GM19099 (cell line): Measurements from ENCODE around the gene FRMD5.

Experiments used
- POLR2A ChIP-seq: IDR thresholded peaks from 3 replicates; pipeline ENCODE4 v1.6.1; 2011; ENCODE audit warnings: low read depth; ENCODE audit not compliant: insufficient read length; ENCODE audit errors: extremely low read depth

Gene FRMD5

DNA sequence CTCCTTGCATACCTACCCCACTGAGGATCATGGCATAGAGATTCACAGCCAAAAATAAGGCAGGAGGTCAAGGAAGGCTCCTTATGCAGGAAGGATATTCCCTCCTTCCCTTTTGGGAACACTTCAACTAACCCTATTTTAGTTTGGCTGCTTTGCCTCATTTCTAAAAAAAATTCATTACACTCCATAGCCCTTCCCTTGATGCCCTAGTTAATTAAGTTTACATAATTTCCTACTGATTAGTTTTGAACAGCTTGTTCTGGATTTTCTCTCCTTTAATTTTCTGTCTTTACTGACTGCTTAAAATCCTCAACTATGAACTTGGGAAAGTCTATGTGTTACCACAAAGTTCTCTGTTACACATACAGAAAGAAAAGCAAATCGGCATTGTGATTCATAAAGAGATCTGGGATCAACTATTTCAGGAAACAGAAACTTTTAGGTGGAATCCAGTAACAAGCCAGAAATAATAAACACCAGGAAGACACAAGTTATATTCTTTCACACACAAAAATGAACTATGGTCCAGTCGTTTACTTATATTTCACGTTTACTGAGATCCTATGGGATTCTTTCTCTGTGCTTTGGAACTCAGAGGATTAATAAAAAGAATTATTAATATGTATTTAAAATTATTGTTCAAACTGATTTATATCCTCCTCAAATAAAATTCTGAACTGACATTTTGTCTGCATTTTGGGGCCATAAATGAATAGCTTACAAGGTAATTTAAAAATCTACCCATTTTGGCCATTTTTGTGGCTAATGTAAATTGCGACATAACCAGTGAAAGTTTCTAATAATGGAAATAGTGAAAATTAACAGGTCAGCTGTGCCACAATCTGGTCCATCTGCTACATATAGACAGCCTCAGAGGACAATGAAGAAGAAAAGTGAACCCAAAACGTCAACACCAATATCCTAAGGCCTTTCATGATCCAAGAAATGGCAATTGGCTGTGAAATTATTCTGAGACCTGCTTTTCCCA lies 113.8 kb downstream of the FRMD5 start:
- no peak for TF ChIP-seq POLR2A

DNA sequence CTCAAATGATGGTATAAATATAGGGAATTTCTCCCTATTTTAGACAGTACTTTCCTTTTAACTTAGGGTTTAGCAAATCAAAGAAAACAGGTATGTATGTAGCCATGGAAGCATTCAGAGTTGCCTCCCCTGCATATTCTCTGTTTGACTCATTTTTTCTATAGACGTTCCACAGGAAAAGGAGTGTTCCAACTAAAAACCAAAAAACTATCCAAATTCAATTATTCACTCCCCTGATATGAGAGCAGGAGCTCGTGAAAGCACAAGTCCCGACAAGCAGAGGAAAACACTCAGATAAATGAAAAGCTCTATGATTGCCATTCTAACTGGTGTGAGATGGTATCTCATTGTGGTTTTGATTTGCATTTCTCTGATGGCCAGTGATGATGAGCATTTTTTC lies 119.5 kb downstream of the FRMD5 start:
- no peak for TF ChIP-seq POLR2A

DNA sequence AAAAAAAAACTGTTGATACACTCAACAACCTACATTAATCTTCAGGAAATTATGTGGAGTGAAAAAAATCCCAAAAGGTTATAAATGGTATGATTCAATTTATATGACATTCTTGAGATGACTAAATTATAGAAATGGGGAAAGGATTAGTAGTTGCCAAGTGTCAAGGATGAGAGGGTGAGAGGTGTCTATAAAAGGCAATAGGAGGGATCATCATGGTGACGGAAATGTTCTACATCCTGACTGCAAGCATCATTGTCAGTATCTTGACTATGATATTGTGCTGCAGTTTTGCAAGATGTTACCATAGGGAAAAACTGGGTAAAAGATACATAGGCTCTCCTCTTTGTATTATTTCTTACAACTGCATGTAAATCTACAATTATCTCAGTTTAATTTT lies 125.6 kb downstream of the FRMD5 start:
- TF ChIP-seq POLR2A, result no peak

DNA sequence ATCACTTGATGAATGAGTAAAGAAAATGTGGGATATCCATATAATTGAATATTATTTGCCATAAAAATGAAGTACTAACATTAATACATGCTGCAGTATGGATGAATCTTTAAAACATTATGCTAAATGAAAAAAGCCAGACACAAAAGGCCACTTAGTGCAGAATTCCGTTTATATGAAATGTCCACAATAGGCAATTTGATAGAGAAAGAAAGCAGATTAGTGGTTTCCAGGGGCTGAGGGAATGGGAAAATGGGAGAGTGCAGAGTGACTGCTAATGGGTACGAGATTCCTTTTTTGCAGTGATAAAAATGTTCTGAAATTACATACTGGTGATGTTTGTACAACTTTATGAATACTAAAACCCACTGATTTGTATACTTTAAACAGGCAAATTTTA lies 126.7 kb downstream of the FRMD5 start:
- no peak for TF ChIP-seq POLR2A

DNA sequence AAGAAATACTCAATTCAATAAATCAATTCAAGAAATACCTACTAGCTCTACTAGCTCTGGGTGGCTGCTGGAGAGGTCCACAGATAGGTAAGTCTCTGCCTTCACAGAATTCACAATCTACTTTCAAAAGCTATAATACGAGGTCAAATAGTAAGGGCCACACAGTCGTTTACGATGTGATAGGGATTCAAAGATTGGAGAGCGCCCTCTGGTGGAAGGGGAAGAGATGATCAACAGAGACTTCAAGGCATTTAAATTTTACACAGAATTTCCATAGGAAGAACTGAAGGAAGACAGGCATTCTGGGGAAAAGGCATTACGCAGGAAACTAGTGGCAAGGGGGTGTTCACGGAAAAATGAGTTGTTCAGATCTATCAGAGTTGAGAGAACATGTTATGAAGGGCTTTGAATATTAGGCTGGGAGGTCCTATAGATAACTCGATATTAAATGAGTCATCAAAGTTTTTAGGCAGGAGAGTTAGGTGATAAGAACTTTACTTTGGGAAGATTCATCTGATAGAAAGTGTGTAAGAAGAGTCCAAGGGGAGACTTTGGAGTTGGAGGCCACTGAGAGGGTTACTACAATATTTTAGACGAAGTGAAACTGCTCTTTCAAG lies 128.8 kb downstream of the FRMD5 start:
- TF ChIP-seq POLR2A, result no peak

DNA sequence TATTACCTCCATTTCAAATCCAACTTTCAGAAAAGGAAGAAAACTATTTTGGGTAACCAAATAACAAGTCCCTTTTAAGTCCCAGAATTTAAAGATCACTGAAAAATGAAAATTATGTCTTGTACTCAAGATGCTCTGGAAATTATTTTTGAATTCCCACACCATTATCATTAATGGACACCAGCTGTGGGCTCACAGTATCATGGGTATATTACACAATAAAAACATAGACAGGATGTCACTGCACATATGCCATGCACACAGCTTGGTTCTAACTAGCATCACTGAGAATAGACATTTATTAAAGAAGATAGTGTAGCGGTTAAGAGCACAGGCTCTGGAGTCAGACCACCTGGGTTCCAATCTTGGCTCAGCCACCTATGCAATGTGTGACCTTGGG lies 130.4 kb downstream of the FRMD5 start:
- no peak for TF ChIP-seq POLR2A

DNA sequence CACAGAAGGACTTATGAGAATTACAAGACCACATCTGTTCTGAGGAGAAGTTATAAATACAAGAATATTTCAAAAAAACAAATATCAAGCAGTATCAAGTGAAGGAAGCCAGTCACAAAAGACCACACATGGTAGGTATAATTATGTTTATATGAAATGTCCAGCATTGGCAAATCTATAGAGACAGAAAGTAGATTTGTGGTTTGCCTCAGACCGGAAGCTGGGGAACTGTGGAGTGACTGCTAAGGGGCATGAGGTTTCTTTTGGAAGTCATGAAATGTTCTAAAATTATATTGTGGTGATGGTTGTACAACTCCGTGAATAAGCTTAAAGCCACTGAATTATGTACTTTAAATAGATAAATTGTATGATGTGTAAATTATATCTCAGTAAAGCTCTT lies 136.9 kb downstream of the FRMD5 start:
- no peak for TF ChIP-seq POLR2A

DNA sequence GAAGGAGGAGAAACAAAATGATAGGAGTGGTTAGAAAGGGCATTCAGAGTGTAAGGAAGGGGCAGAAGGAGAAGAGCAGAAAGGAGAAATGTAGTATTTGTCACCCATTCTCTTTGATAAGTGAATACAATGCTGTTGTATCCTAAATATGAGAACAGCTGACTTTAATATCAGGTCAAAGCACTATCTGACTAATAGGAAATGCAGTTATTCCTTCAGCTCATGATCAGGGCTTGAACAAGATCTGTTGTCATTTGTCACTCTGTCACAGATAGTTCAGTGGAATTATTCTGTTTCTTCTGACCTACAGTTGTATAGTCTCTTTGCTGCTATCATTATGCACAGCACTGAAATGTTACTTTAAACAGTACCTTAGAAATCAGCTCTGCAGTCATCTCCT lies 149.4 kb downstream of the FRMD5 start:
- TF ChIP-seq POLR2A, result no peak

DNA sequence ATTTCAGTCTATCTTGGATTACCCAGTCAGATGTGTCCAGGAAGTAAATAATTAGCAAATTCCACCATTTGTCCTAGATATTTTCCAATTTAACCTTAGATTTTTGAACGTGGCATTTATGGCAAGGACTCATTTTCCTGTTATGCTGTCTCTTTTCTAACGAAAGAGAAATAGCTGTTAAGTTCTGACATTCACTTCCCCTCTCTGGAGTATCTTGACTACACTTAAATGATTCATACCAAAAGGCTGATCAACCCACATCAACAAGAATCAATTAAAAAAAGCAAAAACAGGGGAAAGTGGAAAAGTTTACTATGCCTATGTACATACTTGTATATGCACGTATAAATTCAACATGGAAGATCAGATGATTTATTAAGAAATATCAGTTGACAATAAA lies 149.9 kb downstream of the FRMD5 start:
- TF ChIP-seq POLR2A, result no peak

DNA sequence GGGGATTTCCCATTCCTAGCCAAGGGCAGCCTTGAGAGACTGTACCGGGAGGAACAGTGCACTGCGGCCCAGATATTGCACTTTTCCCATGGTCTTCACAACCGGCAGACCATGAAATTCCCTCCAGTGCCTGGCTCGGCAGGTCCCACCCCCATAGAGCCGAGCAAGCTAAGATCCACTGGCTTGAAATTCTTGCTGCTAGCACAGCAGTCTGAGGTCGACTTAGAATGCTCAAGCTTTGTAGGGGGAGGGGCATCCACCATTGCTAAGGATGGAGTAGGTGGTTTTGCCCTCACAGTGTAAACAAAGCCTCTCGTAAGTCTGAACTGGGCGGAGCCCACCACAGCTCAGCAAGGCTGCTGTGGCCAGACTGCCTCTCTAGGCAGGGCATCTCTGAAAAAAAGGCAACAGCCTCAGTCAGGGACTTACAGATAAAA lies 156.3 kb downstream of the FRMD5 start:
- no peak for TF ChIP-seq POLR2A

DNA sequence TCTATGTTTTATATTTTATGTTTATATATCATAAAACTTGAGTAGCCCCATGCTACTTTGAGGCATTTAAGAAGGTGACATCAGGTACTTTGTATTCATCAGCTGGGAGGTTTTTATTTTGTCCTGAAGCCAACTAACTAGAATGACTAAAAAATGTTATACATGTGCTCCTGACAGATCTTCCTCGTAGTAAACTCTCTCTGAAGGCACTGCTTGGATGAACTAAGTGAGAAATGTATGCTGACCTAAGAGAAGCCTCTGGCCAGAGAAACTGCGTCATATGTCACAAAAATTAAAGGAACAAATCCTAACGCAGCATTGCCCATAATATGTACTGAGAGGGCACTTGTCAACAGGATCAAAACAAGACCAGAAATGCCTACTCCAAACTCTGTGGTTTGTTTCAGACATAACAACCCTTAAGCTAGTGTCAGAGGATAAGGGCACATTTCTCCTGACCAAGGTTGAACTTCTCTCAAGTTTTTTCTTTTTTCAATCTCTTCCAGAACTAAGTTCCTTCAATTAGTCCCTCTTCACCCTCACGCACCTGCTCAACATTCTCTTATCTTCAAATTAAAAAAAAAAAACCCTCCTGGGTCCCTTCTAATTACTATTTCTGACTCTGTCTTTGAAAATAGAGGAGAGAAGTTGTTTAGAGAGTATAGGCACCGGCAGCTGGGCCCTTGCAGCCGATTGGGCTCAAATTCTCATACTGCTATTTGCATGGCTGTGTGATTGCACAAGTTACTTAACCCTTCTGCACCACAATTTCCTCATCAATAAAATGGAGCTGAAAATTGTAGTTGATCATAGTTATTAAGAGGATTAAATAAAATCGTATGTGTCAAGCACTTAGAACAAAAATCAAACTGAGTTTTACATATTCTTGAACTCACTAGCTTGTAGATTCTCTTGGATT lies 159.0 kb downstream of the FRMD5 start:
- TF ChIP-seq POLR2A, result no peak

DNA sequence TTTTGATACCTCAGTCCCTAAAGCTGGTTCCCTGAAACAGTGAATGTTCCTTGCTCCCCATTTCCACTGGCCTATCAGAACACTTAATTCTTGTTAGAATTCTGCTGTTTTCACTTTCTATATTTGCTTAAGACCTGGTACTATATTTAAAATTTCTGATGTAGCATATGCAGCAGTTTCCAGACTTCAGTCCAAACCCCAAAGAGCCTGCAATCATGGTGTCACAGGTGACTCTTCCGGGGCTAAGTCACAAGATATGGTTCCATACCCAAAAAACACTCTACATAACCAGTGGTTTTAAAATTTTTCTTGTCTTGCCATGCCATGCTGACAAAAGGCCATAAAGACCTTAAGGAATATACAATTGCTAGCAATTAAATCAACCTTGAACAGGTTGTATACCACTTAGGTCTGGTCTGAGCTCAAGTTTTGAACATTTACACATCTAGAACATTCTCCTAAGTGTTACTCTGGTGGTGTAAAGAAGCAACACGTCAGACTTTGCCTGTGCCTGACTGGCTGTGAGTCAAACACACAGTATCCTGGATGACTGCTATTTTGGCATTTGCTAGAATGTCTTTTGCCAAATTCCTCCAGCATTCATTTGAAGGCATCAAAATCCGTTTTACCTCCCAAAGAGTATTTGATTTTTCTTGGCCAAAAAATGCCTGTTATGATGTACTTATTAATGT lies 160.0 kb downstream of the FRMD5 start:
- no peak for TF ChIP-seq POLR2A

DNA sequence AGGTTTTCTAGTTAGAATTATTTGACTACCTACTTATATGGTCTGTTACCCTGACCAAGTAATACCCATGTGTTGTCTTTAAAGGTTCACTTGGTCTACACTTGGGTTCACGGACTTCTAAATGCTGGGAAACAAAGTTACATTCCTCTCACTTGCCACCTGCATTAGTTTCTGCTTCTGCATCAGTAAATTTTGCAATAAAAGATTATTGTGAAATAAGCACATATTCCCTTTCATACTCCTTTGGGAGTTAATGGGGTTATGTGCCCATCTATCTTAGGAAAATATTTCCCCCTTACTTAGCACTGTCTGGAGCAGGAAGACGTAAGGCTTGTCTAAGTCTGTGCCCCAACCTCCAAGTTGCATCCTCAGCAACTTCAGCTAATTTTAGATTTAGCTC lies 160.7 kb downstream of the FRMD5 start:
- no peak for TF ChIP-seq POLR2A

DNA sequence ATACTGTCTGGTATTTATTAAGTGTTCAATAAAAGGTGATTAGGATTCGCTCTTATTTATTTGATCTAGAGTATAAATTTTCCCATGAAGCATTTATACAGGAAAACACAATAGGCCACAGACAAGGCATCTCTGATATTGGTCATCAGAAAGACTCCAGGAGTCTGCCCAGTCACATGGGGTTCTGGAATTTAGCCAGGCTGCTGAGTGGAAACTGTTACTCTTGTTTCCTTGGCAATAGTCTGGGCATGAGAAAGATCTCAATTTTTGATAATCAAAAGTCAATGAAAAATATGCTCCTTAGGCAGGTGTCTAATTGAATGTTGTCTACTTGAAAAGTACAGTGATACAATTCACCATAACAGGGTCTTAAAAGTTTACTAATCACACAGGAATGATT lies 161.2 kb downstream of the FRMD5 start:
- no peak for TF ChIP-seq POLR2A
